ENCODE measurements around the gene PPP6R3. TPM values are rescaled to one million over a fixed set of nuclear protein-coding genes. Genes with fewer than 3 reads are reported as not detected.
"Not testable (repeated sequence)": the region's sequence is repeated elsewhere in the genome, so short reads cannot be mapped to it uniquely, and the experiment has no call there.

The PPP6R3 gene
- total RNA-seq, 1 donor from 2014 or later, result 175 TPM

- DNase-seq, result no peak
Observed at GRCh38 chr11:68617925-68618809, 157.6 kb downstream of the PPP6R3 start.

DNA sequence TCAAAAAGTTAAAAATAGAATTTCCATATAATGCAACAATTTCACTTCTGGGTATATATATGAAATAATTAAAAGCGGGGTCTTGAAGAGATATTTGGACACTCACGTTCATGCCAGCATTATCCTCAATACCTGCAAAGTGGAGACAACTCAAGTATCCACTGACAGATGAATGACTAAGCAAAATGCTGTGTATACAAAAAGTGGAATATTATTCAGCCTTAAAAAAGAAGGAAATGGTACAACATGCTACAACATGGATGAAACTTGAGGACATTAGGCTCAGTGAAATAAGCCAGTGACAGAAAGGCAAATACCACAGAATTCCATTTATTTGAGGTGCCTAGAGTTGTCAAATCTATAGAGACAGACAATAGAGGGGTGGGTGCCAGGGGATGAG, 161.3 kb downstream of the PPP6R3 start:
- no peak for DNase-seq

GRCh38 chr11:68623706-68624105, 163.2 kb downstream of the PPP6R3 start:
- not testable (repeated sequence) for DNase-seq

- not testable (repeated sequence) for DNase-seq
Observed at GRCh38 chr11:68625069-68625468, 164.5 kb downstream of the PPP6R3 start.

DNA sequence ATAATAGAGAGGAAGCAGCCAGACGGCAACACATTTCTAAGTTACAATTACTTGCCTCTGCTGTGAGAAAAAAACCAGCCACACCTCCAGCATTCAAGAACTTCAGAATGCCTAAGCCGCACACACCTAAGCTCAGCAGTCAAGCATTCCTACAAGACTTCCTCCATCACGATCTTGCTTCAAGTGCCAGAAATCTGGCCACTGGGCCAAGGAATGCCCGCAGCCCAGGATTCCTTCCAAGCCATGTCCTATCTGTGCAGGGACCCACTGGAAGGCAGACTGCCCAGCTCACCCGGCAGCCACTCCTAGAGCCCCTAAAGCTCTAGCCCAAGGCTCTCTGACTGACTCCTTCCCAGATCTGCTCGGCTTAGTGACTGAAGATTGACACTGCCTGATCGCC, 165.7 kb downstream of the PPP6R3 start:
- not testable (repeated sequence) for DNase-seq

DNA sequence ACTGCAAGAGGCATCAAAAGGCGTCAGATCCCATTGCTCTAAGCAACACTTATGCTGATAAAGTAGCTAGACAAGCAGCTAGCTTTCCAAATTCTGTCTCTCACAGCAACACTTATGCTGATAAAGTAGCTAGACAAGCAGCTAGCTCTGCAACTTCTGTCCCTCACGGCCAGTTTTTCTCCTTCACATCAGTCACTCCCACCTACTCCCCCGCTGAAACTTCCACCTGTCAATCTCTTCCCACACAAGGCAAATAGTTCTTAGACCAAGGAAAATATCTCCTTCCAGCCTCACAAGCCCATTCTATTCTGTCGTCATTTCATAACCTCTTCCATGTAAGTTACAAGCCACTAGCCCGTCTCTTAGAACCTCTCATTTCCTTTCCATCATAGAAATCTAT, 168.3 kb downstream of the PPP6R3 start:
- not testable (repeated sequence) for DNase-seq

DNA sequence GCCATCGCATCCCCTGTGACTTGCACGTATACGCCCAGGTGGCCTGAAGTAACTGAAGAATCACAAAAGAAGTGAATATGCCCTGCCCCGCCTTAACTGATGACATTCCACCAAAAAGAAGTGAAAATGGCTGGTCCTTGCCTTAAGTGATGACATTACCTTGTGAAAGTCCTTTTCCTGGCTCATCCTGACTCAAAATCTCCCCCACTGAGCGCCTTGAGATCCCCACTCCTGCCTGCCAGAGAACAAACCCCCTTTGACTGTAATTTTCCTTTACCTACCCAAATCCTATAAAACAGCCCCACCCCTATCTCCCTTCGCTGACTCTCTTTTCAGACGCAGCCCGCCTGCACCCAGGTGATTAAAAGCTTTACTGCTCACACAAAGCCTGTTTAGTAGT, 171.8 kb downstream of the PPP6R3 start:
- not testable (repeated sequence) for DNase-seq

DNA sequence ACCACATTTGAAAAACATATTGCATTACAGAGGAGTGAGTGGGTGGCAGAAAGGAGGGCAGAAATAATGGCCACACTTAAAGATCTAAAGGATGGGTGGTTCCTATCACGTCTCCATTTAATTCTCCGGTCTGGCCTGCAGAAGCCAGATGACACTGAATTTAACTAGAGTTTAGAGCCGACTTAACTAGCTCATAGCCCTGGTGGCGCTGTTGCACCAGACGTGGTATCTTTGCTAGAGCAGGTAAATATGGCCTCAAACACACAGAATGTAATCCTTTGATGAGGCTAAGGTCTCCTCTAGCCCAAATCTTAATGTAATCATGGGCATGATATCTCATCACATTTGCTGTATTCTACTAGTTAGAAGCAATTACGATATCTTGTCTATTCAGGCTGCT, 172.2 kb downstream of the PPP6R3 start:
- DNase-seq, result peak; percentile 85

- not testable (repeated sequence) for DNase-seq
Observed at GRCh38 chr11:68634606-68635005, 174.1 kb downstream of the PPP6R3 start.

DNA sequence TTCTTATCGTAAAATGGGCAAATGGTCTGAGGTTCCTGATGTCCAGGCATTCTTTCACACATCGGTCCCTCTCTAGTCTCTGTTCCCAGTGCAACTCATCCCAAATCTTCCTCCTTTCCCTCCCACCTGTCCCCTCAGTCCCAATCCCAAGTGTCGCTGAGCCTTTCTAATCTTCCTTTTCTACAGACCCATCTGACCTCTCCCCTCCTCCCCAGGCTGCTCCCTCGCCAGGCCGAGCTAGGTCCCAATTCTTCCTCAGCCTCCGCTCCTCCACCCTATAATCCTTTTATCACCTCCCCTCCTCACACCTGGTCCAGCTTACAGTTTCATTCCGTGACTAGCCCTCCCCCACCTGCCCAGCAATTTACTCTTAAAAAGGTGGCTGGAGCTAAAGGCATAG, 174.6 kb downstream of the PPP6R3 start:
- not testable (repeated sequence) for DNase-seq

GRCh38 chr11:68635883-68636282, 175.3 kb downstream of the PPP6R3 start:
- not testable (repeated sequence) for DNase-seq

GRCh38 chr11:68639322-68639721, 178.8 kb downstream of the PPP6R3 start:
- not testable (repeated sequence) for DNase-seq

- DNase-seq, result no peak
Observed at GRCh38 chr11:68641880-68642279, 181.3 kb downstream of the PPP6R3 start.

- DNase-seq, result peak; percentile 13
Observed at GRCh38 chr11:68643585-68643984, 183.0 kb downstream of the PPP6R3 start.

DNA sequence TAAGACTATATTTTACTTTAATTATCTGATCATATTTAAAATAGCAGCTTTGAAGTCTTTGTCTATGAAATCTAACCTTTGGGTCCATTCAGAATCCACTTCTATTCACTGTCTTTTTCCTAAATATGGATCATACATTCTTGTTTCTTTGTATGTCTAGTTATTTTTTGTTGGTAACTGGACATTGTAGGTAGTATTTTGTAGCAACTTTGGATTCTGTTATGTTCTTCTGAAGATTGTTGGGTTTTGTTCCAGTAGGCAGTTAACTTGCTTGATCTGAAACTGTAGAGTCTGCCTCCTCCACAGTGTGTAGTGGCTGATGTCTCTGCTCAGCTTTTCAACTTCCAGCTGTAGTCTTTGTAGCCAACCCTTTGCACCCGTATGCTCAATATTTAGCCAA, 186.3 kb downstream of the PPP6R3 start:
- DNase-seq, result no peak

DNA sequence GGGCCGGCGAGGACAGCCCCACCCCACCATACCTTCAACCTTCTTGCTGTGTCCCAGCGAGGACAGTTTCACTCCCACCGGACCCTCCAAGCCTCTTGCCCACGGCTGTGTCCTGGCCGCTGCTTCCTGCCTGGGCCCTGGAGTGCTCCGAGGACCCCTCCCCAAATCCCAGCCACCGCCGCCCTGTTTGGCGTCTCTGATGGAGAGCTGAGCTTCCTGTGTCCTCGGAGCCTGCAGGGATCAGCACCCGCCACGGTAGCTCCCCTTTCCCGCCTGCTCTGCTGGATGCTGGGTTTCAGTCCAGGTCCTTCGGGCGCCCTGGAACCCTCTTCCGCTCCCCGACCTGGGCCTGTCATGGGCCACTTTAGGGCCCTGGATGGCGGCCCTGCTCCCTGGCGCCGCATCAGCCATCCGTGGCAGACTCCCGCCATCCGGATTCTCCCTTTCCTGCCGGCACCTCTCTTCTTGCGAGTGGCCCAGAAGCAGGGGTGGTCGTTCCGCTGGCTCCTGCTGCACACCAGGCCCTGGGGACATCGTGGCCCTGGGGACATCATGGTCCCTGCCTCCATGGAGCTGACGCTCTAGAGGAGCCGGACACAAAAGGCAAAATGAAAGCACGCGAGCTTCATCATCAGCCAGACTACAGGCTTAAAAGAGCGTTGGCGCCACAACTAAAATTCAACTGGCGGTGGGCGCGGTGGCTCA, 189.5 kb downstream of the PPP6R3 start:
- no peak for DNase-seq

DNA sequence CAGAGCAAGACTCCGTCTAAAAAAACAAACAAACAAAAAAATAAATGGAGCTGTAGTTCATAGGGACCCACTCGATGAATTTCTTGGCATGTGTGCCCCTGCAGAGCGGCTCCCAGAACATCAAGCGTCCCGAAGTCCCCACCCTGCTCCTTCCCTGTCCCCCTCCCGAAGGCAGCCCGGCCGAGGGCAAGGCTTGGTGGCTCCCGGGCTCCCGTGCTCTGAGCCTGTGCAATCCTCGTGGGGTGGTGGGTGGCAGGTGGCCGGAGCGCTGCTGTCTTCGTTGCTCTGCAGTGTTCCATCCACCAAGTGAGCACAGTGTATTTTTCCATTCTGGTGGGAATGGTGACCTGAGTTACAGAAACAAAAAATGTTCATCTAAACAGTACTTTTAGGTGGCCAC, 190.2 kb downstream of the PPP6R3 start:
- DNase-seq, result no peak

DNA sequence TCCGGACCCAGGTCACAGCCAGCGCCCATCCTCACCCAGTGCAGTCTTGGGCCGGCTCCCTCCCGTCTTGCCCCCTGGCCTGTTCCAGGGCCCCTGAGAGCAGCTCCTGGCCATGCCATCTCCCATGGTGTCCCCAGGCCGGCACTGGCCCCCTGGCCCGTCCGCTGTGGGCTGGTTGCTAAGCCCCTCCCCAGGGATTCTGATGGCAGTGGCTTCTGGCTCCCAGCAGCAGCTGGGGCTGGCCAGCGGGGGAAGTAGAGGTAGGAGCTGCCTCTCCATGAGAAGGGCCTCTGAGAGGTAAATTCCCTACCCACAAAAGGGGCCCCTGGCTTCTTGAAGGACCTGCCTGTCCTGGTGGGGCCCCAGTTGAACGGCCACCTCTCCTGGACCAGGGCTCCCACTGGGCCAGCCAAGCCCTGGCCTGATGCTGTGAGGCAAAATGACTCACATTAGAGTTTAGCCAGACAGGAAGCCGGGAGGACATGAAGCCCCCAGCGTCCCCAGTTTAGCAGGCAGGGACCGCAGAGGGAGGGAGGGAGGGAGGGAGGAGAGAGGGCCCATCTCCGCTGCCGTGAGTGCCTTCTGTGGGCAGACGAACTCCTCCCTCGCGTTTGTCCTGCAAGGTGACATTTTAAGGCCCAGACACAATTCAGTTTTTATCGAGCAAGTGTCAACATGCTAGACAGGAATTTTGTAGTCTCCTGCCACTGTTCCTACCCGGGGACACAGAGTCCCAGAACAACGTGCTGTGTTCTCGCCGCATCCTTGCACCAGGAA, 190.8 kb downstream of the PPP6R3 start:
- no peak for DNase-seq

- DNase-seq, result no peak
Observed at GRCh38 chr11:68651985-68652682, 191.6 kb downstream of the PPP6R3 start.

- no peak for DNase-seq
Observed at GRCh38 chr11:68652683-68653156, 192.2 kb downstream of the PPP6R3 start.

GRCh38 chr11:68653486-68654430, 193.2 kb downstream of the PPP6R3 start:
- no peak for DNase-seq
